Frontal cortex (tissue), 4 donors: ENCODE measurements around the gene ZMYND8. TPM values are rescaled to one million over a fixed set of nuclear protein-coding genes. Genes with fewer than 3 reads are reported as not detected.
"Not testable (repeated sequence)": the region's sequence is repeated elsewhere in the genome, so short reads cannot be mapped to it uniquely, and the experiment has no call there.

Experiments
- DNase-seq, 2 donors: peaks; one replicate each; pipeline ENCODE4 v3.0.0; 2012; ENCODE audit warnings: low spot score in 2 of 2
- FAIRE-seq: peaks from 2 replicates; lab custom pipeline; 2012; peaks lifted over from hg19 to GRCh38; lab: Jason Lieb, UNC
- total RNA-seq: library from RNA; depleted of rRNA; stranded (reverse); fragments of >200 nt; gene quantifications from one replicate; pipeline ENCODE4 v1.2.3, GENCODE V29; 2014
- donor health status: control.
- donor health status: control.
- donor health status: control.

ZMYND8 gene
- total RNA-seq, 1 donor from 2014 or later = 36.7 TPM

- no peak for DNase-seq
- FAIRE-seq = no peak
Measured at GRCh38 chr20:47315339-47316056, 41.0 kb downstream of the ZMYND8 start.

- FAIRE-seq (no peak), DNase-seq (no peak)
Measured at GRCh38 chr20:47314647-47315338, 41.7 kb downstream of the ZMYND8 start.

GRCh38 chr20:47311967-47312681 lies 44.4 kb downstream of the ZMYND8 start:
- FAIRE-seq = no peak
- DNase-seq = no peak

GRCh38 chr20:47311211-47311610 lies 45.3 kb downstream of the ZMYND8 start:
- FAIRE-seq = no peak

GRCh38 chr20:47310729-47311128 lies 45.8 kb downstream of the ZMYND8 start:
- DNase-seq = no peak
- no peak for FAIRE-seq

More at GRCh38 chr20:47311211-47311610, 45.3 kb downstream of the ZMYND8 start:
- DNase-seq = no peak

GRCh38 chr20:47309806-47310426 lies 46.6 kb downstream of the ZMYND8 start:
- no peak for DNase-seq

GRCh38 chr20:47309394-47309793 lies 47.1 kb downstream of the ZMYND8 start:
- DNase-seq = no peak
- no peak for FAIRE-seq

More at GRCh38 chr20:47309806-47310426, 46.6 kb downstream of the ZMYND8 start:
- FAIRE-seq = no peak

- not testable (repeated sequence) for FAIRE-seq, DNase-seq
Measured at GRCh38 chr20:47307569-47307968, 48.9 kb downstream of the ZMYND8 start.

GRCh38 chr20:47306755-47307370 lies 49.6 kb downstream of the ZMYND8 start:
- FAIRE-seq (no peak), DNase-seq (no peak)

- DNase-seq (no peak), FAIRE-seq (no peak)
Measured at GRCh38 chr20:47306095-47306494, 50.4 kb downstream of the ZMYND8 start.

- FAIRE-seq = no peak
- DNase-seq = no peak
Measured at GRCh38 chr20:47305667-47306066, 50.8 kb downstream of the ZMYND8 start.

GRCh38 chr20:47304287-47304686 lies 52.2 kb downstream of the ZMYND8 start:
- no peak for FAIRE-seq
- DNase-seq = no peak

- FAIRE-seq (no peak), DNase-seq (no peak)
Measured at GRCh38 chr20:47303736-47304135, 52.8 kb downstream of the ZMYND8 start.

GRCh38 chr20:47300071-47300470 lies 56.4 kb downstream of the ZMYND8 start:
- DNase-seq (no peak), FAIRE-seq (no peak)

GRCh38 chr20:47298624-47299023 lies 57.9 kb downstream of the ZMYND8 start:
- DNase-seq = no peak

GRCh38 chr20:47297746-47298145 lies 58.8 kb downstream of the ZMYND8 start:
- no peak for FAIRE-seq

More at GRCh38 chr20:47298624-47299023, 57.9 kb downstream of the ZMYND8 start:
- no peak for FAIRE-seq

GRCh38 chr20:47296950-47297349 lies 59.5 kb downstream of the ZMYND8 start:
- no peak for DNase-seq
- no peak for FAIRE-seq

More at GRCh38 chr20:47297746-47298145, 58.8 kb downstream of the ZMYND8 start:
- DNase-seq = no peak

GRCh38 chr20:47295921-47296426 lies 60.5 kb downstream of the ZMYND8 start:
- FAIRE-seq (no peak), DNase-seq (no peak)

- no peak for DNase-seq
- no peak for FAIRE-seq
Measured at GRCh38 chr20:47295129-47295813, 61.2 kb downstream of the ZMYND8 start.
